ENCODE measurements around the gene FAF1.
"Not testable (repeated sequence)": the region's sequence is repeated elsewhere in the genome, so short reads cannot be mapped to it uniquely, and the experiment has no call there.

DNA sequence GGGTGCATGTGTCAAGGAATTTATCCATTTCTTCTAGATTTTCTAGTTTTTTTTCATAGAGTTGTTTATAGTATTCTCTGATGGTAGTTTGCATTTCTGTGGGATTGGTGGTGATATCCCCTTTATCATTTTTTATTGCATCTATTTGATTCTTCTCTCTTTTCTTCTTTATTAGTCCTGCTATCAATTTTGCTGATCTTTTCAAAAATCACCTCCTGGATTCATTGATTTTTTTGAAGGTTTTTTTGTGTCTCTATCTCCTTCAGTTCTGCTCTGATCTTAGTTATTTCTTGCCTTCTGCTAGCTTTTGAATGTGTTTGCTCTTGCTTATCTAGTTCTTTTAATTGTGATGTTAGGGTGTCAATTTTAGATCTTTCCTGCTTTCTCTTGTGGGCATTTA is 52.5 kb downstream of the FAF1 start:
- TF ChIP-seq, protein P1, sequence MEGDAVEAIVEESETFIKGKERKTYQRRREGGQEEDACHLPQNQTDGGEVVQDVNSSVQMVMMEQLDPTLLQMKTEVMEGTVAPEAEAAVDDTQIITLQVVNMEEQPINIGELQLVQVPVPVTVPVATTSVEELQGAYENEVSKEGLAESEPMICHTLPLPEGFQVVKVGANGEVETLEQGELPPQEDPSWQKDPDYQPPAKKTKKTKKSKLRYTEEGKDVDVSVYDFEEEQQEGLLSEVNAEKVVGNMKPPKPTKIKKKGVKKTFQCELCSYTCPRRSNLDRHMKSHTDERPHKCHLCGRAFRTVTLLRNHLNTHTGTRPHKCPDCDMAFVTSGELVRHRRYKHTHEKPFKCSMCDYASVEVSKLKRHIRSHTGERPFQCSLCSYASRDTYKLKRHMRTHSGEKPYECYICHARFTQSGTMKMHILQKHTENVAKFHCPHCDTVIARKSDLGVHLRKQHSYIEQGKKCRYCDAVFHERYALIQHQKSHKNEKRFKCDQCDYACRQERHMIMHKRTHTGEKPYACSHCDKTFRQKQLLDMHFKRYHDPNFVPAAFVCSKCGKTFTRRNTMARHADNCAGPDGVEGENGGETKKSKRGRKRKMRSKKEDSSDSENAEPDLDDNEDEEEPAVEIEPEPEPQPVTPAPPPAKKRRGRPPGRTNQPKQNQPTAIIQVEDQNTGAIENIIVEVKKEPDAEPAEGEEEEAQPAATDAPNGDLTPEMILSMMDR (conservative IDR thresholded peaks at IDR 0.05 in 1 of 2, IDR thresholded peaks at IDR 0.05 in 1 of 2; ENCODE audit: low read depth in 1 of 2, low read length in 2 of 2), result not testable (repeated sequence)
- TF ChIP-seq EZH2 (IDR thresholded peaks at IDR 0.05; ENCODE audit: low read length, missing control alignments), result not testable (repeated sequence)
